Sigmoid colon (tissue), 7 donors: Measurements from ENCODE around the gene SLC16A5. TPM values are rescaled to one million over a fixed set of nuclear protein-coding genes. Genes with fewer than 3 reads are reported as not detected.
"Not testable (repeated sequence)": the region's sequence is repeated elsewhere in the genome, so short reads cannot be mapped to it uniquely, and the experiment has no call there.

ENCODE experiments used
- DNase-seq: peaks from one replicate; pipeline ENCODE4 v3.0.0-alpha.2; 2019
- H3K27ac ChIP-seq, 4 donors: fragments of 200-600 bp; sonication (generic); one replicate each; pipeline ENCODE4 v1.5.1; 2016 to 2019; ENCODE audit warnings: mild to moderate bottlenecking in 1 of 4
- H3K27me3 ChIP-seq, 3 donors: fragments of 200-600 bp; sonication (generic); one replicate each; pipeline ENCODE4 v1.5.1; 2019; ENCODE audit warnings: mild to moderate bottlenecking in 1 of 3
- H3K36me3 ChIP-seq, 4 donors: fragments of 200-600 bp; sonication (generic); one replicate each; pipeline ENCODE4 v1.5.1; 2016 to 2019
- H3K4me1 ChIP-seq, 4 donors: fragments of 200-600 bp; sonication (generic); one replicate each; pipeline ENCODE4 v1.5.1; 2017 to 2019
- H3K4me3 ChIP-seq, 4 donors: fragments of 200-600 bp; sonication (generic); one replicate each; pipeline ENCODE4 v1.5.1; 2017 to 2019; ENCODE audit warnings: mild to moderate bottlenecking in 2 of 4, moderate library complexity in 1 of 4
- H3K9me3 ChIP-seq, 4 donors: fragments of 200-600 bp in 3 of 4; sonication (generic) in 3 of 4; one replicate each; pipeline versions ENCODE4 v1.5.1 to v1.6.1; 2013 to 2019
- EP300 ChIP-seq, 4 donors: sonication (generic); formaldehyde crosslinking; IDR thresholded peaks; one replicate each; pipeline ENCODE4 v1.6.1; 2017; ENCODE audit warnings: antibody characterized with exemption in 4 of 4
- POLR2A ChIP-seq, 2 donors: fragments of 450-650 bp; IDR thresholded peaks; one replicate each; pipeline ENCODE4 v1.6.1; 2016; ENCODE audit warnings: antibody characterized with exemption in 2 of 2, mild to moderate bottlenecking in 2 of 2, moderate library complexity in 2 of 2
- POLR2AphosphoS5 ChIP-seq, 4 donors: sonication (generic); formaldehyde crosslinking; IDR thresholded peaks; one replicate each; pipeline ENCODE4 v1.6.1; 2017; ENCODE audit warnings: antibody characterized with exemption in 4 of 4
- WGBS, 2 donors: extraction: QIAGEN DNeasy Blood & Tissue Kit; methylation state at CpG; one replicate each; pipeline ENCODE4 v1.1.7; 2013; 5-methylcytosine and 5-hydroxymethylcytosine counted together
- intact Hi-C: fragments of 100-400 bp; cut with DNase I; formaldehyde crosslinking; loops from one replicate; pipeline ENCODE4 v1.15.1; 2023
- polyA plus RNA-seq, 3 donors: library from polyadenylated mRNA; stranded (reverse); fragments of 200-250 nt; gene quantifications; one replicate each; pipeline ENCODE4 v1.2.3, GENCODE V29; 2013
- total RNA-seq, 4 donors: library from RNA; depleted of rRNA; stranded (reverse); fragments of >200 nt; gene quantifications; one replicate each; pipeline ENCODE4 v1.1.0, GENCODE V29; 2016
- TF ChIP-seq, protein P1 (sequence below), 4 experiments: fragments of 450-650 bp in 3 of 4; fragments of 200-600 bp in 1 of 4; IDR thresholded peaks; one replicate each; pipeline ENCODE4 v1.5.1; 2016 to 2019; ENCODE audit warnings: antibody characterized with exemption in 4 of 4, mild to moderate bottlenecking in 3 of 4, moderate library complexity in 2 of 4
- donor health status: healthy with polysubstance abuse.
- donor health status: Bipolar disorder and iron deficiency.
- donor health status: healthy.

The SLC16A5 gene
- total and polyA plus RNA-seq, 7 donors: 2.6 to 31.1 (median 8.1) TPM

DNA sequence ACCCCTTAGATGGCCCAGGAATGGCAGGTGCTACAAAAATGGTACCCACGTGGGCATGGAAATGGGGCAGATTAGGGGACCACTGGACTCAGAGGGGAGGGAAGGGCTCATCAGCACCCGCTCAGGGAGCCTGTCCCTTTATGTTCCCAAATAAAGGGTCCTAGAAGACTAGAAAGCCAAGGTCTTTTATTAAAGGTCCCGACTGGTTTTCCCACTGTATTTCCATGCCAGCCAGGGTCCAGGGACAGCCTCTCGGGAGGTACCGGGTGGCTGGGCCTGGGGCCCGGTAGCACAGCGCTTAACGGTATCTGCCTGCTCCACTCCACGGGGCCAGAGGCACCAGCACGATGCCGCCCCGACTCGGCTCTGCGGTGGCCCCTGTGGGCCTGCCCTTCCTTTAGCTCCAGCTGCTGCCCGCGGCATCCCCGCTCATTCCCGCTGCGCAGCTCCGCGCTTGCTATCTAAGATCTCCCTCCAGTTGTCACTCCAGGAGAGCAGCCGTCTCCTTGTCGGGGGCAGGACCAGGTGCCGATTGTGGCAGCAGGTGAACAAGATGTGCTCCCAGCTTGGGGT is 42.4 kb downstream of the SLC16A5 start:
- peaks cover 0 to 19% (median 5%) of the 10 kb centered on the region in 4 donors for H3K36me3 ChIP-seq
- peak overlapping the region; percentile 88 to 91 (median 88) for H3K27ac ChIP-seq
- no peak for DNase-seq
- peaks cover 0 to 23% (median 11%) of the 10 kb centered on the region in 4 donors for H3K4me1 ChIP-seq
- H3K9me3 ChIP-seq: no peaks in the 10 kb centered on the region
- H3K27me3 ChIP-seq: no peaks in the 10 kb centered on the region
- intact Hi-C loops: loop anchor here (2.0 to 5.0 kb wide), 2 partner anchors 52 to 71 kb away; partner anchors contain the start of gene SUMO2
- 70 to 83% methylated on average over 24 of the region's 24 CpGs for WGBS, 2 donors
- peak overlapping the region in 3 of 4 donors; percentile 68 to 74 (median 73) for H3K4me3 ChIP-seq
- TF ChIP-seq POLR2A (IDR thresholded peaks at IDR 0.05): no peak

DNA sequence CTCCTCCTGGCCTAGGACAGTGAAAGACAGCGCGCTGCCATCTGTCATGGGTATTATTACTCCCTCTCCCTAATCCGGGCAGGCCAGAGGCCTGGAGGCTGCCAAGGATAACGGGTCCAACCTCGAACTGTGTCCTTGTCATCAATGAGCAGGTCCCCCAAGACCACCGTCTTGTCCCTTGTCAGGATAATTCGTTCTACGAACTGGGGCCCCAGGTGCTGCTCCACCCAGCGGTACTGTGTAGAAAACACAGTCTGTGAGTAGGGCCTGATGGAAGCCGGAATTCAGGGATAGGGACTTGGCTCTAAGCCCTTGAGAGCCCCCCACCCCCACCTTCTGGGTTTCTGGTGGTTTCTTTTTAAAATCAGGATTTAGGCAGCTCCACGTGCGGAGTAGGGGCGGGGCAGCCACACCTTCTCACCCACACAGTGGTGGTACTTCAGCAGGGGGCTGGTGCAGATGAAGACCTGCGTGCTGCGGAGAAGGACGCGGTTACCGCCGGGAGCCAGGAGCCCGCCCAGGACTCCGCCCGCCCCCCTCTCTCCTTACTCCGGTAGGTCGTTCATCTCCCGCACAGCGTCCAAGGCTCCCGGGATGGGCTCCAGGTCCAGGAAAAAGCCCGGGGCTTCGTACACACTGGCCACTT is 43.0 kb downstream of the SLC16A5 start:
- H3K4me3 ChIP-seq: peak overlapping the region; percentile 68 to 86 (median 74)
- H3K9me3 ChIP-seq: no peaks in the 10 kb centered on the region
- intact Hi-C loops: loop anchor here (1.0 to 5.0 kb wide), 3 partner anchors 16 to 72 kb away; partner anchors contain the start of gene SUMO2
- H3K27me3 ChIP-seq: no peaks in the 10 kb centered on the region
- H3K36me3 ChIP-seq: peaks cover 0 to 19% (median 5%) of the 10 kb centered on the region in 4 donors
- peak overlapping the region; percentile 88 to 91 (median 88) for H3K27ac ChIP-seq
- DNase-seq: peak; percentile 84
- peaks cover 0 to 23% (median 11%) of the 10 kb centered on the region in 4 donors for H3K4me1 ChIP-seq
- 8 to 11% methylated on average over 29 of the region's 29 CpGs for WGBS, 2 donors
- no peak for TF ChIP-seq EP300 (IDR thresholded peaks at IDR 0.05)
- TF ChIP-seq, protein P1, sequence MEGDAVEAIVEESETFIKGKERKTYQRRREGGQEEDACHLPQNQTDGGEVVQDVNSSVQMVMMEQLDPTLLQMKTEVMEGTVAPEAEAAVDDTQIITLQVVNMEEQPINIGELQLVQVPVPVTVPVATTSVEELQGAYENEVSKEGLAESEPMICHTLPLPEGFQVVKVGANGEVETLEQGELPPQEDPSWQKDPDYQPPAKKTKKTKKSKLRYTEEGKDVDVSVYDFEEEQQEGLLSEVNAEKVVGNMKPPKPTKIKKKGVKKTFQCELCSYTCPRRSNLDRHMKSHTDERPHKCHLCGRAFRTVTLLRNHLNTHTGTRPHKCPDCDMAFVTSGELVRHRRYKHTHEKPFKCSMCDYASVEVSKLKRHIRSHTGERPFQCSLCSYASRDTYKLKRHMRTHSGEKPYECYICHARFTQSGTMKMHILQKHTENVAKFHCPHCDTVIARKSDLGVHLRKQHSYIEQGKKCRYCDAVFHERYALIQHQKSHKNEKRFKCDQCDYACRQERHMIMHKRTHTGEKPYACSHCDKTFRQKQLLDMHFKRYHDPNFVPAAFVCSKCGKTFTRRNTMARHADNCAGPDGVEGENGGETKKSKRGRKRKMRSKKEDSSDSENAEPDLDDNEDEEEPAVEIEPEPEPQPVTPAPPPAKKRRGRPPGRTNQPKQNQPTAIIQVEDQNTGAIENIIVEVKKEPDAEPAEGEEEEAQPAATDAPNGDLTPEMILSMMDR (IDR thresholded peaks at IDR 0.05): peak; percentile 4 to 42 (median 23)

DNA sequence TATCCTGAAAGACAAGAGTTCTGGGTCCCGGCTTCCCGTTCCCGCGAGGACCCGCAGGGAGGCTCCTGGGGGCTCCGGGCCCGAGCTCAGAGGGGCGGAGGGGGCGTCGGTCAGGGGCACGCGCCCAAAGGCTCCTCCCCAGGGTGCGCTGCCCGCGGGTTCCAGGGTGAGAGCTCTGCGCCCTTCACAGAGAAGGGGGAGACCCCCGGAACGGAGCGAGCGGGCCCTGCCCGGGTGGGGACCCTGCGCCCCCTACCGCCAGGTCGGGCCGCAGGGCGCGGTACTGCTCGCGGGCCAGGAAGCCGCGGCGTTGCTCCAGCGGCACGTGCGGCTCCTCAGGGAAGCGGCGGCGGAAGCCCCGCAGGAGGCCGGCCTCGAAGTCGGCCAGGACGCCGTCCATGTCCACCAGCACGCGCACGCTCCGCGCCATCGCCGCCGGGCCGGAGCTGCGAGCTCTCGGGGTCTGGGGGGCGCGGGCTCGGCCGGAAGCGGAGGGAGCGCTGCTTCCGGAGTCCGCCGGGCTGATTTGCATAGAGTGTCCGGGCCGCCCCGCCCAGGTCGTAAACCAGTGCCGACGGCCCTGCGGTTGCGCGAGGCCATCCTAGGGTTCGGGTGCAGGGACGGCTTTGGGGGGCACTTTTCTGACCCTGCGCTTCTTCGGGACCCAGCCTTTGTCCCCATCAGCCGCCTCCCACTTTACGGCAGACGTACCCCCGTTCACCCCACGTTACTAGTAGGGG is 43.7 kb downstream of the SLC16A5 start, which contains the start of gene NT5C:
Gene NT5C (minus strand): TSS at position 465 of the 740 bp plus-strand sequence. CDS start 35 bp downstream, at position 430.
- TF ChIP-seq EP300 (IDR thresholded peaks at IDR 0.05) (no peak), POLR2AphosphoS5 (IDR thresholded peaks at IDR 0.05) (peak in 3 of 4 donors; percentile 28 to 85 (median 82)), POLR2A (IDR thresholded peaks at IDR 0.05) (no peak)
- TF ChIP-seq, protein P1 (IDR thresholded peaks at IDR 0.05): peak; percentile 43 to 72 (median 58)

DNA sequence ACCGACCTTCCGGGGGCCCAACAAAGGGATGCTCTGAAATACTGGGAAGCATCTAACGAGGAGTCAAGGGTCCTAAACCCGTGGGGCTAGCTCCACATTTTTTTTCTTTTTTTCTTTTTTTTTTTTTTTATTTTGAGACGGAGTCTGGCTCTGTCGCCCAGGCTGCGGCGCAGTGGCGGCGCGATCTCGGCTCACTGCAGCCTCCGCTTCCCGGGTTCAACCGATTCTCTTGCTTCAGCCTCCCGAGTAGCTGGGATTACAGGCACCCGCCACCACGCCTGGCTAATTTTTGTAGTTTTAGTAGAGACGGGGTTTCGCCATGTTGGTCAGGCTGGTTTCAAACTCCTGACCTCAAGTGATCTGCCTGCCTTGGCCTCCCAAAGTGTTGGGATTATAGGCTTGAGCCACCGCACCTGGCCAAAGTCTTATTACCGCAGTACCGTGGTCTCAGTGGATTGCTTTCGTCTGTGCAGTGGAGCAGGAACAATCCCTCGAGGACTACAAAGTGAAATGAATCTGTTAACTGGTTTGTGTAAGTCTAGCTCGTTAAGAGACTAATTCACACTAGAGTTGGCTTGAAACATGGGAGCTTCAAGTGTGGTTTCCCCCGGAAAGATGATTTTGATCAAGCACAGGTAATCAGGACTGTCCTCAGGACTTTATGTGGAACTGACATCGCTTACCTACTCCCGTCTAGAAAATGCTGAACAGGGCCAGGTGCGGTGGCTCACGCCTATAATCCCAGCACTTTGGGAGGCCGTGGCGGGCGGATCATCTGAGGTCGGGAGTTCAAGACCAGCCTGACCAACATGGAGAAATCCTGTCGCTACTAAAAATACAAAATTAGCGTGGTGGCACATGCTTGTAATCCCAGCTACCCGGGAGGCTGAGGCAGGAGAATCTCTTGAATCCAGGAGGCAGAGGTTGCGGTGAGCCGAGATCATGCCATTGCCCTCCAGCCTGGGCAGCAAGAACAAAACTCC is 44.6 kb downstream of the SLC16A5 start:
- intact Hi-C loops: loop anchor here (5.0 kb wide), 1 partner anchor 50 kb away; the partner anchor contains the start of gene SUMO2
- not testable (repeated sequence) for DNase-seq, H3K27me3 ChIP-seq, H3K9me3 ChIP-seq
- whole genome bisulfite sequencing, 2 donors: 79 to 81% methylated on average over 40 of the region's 40 CpGs
- Histone ChIP-seq H3K36me3 (peaks cover 0 to 19% (median 5%) of the 10 kb centered on the region in 4 donors), H3K4me1 (peaks cover 0 to 23% (median 11%) of the 10 kb centered on the region in 4 donors), H3K4me3 (peak overlapping the region; percentile 68 to 86 (median 74)), H3K27ac (peak overlapping the region; percentile 88 to 91 (median 88))

More for the DNA sequence above, 43.7 kb downstream of the SLC16A5 start, which contains the start of gene NT5C:
- H3K4me3 ChIP-seq: peak within 1 kb of the TSS; percentile 68 to 86 (median 74)
- H3K36me3 ChIP-seq: peaks cover 0 to 19% (median 5%) of the 10 kb centered on the region in 4 donors
- WGBS, 2 donors: 0 to 1% methylated on average over 82 of the region's 82 CpGs
- H3K27me3 ChIP-seq: no peaks in the 10 kb centered on the region
- peak; percentile 91 for DNase-seq
- peak within 1 kb of the TSS; percentile 88 to 91 (median 88) for H3K27ac ChIP-seq
- H3K9me3 ChIP-seq: no peaks in the 10 kb centered on the region
- peaks cover 0 to 23% (median 11%) of the 10 kb centered on the region in 4 donors for H3K4me1 ChIP-seq
- intact Hi-C loops: loop anchor here (1.0 to 5.0 kb wide), 3 partner anchors 17 to 73 kb away; partner anchors contain the start of gene SUMO2

DNA sequence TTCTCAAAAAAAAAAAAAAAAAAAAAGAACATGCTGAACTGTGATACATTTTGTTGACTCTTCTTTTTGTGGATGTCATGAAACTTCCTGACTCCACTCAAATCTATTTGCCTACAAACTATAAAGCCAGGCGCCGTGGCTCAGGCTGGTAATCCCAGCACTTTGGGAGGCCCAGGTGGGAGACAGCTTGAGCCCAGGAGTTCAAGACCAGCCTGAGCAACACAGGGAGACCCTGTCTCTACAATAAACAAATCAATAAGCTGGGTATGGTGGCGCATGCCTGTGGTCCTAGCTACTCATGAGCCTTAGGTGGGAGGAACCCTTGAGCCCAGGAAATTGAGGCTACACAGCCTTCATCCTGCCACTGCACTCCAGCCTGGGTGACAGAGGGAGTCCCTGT is 45.2 kb downstream of the SLC16A5 start:
- Histone ChIP-seq H3K4me3 (no peak overlapping the region), H3K27ac (no peak overlapping the region), H3K36me3 (peaks cover 0 to 19% (median 5%) of the 10 kb centered on the region in 4 donors), H3K4me1 (peaks cover 0 to 23% (median 11%) of the 10 kb centered on the region in 4 donors), H3K9me3 (no peaks in the 10 kb centered on the region), H3K27me3 (no peaks in the 10 kb centered on the region)
- WGBS, 2 donors: 87 to 90% methylated on average over 3 of the region's 3 CpGs
- DNase-seq: no peak
- TF ChIP-seq POLR2A (IDR thresholded peaks at IDR 0.05) (no peak), EP300 (IDR thresholded peaks at IDR 0.05) (no peak), POLR2AphosphoS5 (IDR thresholded peaks at IDR 0.05) (no peak)
- TF ChIP-seq, protein P1 (IDR thresholded peaks at IDR 0.05): no peak
- intact Hi-C loops: loop anchor here (5.0 kb wide), 1 partner anchor 49 kb away; the partner anchor contains the start of gene SUMO2

DNA sequence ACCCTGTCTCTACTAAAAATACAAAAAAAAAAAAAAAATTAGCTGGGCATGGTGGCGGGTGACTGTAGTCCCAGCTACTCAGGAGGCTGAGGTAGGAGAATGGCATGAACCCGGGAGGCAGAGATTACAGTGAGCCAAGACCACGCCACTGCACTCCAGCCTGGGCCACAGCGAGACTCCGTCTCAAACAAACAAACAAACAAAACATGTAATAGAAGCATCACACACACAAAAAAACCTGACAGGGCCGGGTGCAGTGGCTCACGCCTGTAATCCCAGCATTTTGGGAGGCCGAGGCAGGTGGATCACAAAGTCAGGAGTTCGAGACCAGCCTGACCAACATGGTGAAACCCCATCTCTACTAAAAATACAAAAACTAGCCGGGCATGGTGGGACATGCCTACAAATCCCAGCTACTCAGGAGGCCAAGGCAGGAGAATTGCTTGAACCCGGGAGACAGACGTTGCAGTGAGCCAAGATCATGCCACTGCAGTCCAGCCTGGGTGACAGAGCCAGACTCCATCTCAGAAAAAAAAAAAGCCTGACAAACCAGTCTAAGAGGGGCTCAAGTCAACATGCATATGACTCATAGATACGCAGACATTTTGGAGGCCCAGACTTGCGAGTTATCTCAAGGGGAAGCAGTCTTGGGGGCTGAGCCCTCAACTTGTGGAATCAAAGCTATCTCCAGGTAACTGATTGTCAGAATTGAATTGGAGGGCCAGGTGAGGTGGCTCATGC is 46.0 kb downstream of the SLC16A5 start:
- Histone ChIP-seq H3K4me1 (peaks cover 0 to 23% (median 11%) of the 10 kb centered on the region in 4 donors), H3K36me3 (peaks cover 0 to 17% (median 5%) of the 10 kb centered on the region in 4 donors)
- not testable (repeated sequence) for DNase-seq, H3K9me3 ChIP-seq, H3K27me3 ChIP-seq, H3K27ac ChIP-seq, H3K4me3 ChIP-seq
- intact Hi-C loops: loop anchor here (5.0 kb wide), 1 partner anchor 49 kb away; the partner anchor contains the start of gene SUMO2
- 92 to 94% methylated on average over 14 of the region's 14 CpGs for WGBS, 2 donors
